Hematopoietic multipotent progenitor cell treated with erythropoietin and hydrocortisone succinate and interleukin-3 and kit ligand, for 15 days (in vitro differentiated cells): Measurements from ENCODE around the gene EID2.

Source experiments
- DNase-seq: peaks from one replicate; pipeline ENCODE4 v3.0.0-alpha.2; 2015; ENCODE audit warnings: low spot score

The EID2 gene

GRCh38 chr19:39539518-39540332 is at the start of gene EID2:
Gene EID2, minus strand, starts transcription at chr19:39540161. Its CDS starts 82 bp downstream, at chr19:39540079.
- peak; percentile 94 for DNase-seq

DNA sequence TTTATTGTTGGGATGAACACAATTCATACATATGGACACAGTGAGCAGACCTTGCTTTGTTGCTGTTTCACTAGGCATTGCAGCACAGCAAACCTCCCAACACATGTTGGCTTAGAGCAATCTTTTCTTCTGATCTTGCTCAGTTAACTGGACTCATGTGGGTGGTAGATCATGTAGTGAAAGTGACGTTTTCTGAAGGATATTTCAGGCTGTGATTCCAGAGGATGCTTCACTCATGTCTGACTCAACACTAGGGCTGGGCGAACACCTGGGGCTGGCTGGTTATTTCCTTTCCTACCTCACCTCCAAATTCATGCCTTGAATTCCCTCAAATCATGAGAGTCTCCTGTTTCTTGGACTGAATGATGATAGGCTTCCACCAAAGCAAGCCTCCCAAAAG is 48.1 kb upstream of the EID2 start:
- no peak for DNase-seq

DNA sequence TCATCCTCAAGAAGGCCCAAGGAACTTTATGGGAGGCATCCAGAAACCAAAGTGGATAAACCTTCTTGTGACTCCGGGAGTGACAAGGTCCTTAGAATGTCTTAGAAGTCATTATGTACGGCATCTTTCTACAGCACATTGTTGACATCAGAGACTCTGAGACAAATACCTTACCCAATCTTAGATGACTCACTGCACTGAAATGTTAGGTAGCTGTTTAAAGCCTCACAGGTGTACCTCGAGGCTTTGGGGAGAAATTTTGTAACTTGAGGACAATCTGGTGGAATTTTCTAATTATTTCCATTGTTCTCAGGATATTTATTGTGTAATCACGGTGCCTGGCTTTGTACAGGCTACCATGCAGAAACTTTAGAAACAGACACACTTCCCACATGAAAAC is 47.5 kb upstream of the EID2 start:
- DNase-seq: no peak

DNA sequence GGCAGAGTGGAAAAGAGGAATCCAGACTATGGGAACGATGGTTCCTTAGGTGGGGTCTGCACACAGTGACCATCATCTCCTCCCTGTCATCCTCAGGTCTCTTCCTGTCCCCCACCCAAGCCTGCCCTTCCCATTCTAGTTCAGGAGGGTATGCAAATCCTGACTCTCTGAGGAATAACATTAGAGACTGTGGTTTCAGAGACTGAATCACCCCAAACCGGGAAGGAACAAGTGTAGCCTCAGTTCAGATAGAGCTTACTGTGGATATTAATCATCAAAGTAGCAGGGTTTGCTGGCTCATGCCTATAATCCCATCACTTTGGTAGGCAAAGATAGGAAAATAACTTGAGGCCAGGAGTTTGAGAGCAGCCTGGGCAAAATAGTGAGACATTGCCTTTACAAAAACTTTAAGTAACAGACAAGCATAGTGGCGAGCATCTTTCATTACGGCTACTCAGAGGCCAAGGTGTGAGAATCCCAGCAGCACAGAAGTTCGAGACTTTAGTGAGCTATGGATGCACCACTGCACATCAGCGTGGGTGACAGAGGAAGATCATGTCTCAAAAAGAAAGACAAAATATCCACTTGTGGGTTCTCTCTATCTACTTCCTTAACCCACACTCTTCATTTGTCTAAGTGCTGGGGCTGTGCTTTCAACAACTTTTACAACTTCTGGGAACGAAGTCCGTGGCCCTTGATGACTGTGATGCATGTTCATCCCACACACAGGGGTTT is 43.1 kb upstream of the EID2 start:
- DNase-seq: no peak

DNA sequence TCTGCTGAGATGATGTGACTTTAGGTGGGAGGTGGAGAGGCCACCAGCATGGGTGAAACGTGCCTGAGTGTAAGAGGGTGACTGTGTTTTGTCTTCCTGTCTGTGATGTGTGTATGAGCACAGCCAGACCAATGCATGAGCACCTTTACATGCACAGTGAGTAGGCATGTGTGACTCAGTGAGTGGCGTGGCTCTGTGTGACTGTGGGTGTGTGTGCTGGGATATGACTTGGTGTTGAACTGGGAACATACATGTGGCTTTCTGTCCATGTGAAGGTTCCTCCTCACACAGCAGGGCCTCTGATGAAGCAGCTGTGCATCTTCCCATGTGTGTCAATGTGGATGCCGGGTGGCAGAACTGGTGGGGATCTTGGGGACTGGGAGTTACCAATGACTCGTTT is 42.5 kb upstream of the EID2 start:
- no peak for DNase-seq

DNA sequence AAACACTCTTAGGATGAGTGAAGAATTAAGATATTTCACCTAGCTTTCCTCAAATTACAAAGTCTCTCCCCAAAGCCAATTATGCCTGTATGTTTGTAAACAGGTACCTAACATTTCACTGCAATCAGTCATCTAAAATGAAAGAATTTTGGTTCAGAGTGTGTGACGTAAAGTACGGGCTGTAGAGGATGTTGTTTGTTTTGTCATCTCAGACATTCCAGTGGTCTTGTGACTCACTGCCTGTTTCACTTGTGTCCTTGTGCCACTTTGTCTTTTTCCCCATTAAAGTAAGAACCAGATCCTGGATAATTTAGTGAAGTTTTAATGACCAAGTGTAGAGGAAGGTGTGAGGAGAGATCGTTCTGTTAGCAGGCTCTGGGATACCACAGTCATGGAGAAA is 28.6 kb upstream of the EID2 start:
- DNase-seq: no peak

DNA sequence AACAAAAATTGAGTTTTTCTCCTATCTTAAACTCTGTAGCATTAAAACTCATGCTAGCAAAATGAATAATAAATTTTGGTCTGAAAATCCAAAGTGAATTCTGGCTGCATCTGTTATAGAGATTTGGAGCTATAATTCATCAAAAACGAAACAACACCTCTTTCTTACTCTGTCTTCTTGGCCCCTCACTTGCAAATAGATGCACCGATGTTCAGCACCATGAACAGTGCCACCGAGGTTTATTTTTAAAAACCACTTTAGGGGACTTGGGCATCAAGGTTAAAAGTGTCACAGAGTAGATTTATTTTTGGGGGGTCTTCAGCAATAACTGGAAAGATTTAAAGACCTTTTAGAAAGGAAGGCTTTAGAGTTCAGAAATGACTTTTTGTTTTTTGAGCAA is 26.1 kb upstream of the EID2 start:
- DNase-seq: no peak

DNA sequence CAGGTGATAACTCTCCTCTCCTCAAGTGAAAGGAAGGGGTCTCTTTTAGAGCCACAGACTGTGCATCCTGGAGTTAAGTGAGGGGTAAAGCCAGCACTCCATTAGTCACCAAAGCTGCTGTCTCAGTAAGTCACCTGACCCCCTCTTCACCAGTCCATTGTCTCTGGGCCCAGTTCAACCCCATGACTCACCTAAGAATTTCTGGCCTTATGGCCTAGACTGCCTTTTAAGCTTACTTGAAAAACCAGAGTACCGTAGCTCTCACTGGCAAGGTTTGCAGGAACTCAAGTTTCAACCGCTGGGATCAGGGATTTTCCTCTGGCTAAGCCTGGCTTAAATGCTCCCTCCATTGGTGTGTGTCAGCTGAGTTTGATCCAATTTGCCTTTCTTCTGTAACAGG is 23.4 kb upstream of the EID2 start:
- no peak for DNase-seq

DNA sequence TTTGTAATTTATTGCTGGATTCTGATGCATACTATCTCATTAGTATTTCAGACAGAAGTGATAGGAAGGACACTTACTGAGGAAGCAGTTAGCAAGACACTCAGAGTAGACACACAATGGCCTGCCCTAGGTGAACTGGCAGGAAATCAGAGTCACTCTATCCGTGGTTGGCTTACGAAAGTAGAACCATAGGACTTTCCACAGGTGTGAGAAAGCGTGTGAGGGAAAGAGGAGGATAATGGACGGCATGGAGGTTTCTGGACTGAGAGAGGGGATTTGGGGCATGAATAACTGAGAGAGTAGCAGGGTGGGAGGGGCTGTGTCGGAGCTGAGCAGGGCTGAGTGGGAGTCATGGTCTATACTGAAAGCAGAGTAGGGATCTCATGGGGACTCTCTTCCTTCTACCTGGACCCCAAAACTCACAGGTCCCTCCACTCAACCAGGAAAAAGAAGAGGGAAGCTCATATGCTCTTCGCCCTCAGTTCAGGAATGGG is 18.7 kb upstream of the EID2 start:
- no peak for DNase-seq

DNA sequence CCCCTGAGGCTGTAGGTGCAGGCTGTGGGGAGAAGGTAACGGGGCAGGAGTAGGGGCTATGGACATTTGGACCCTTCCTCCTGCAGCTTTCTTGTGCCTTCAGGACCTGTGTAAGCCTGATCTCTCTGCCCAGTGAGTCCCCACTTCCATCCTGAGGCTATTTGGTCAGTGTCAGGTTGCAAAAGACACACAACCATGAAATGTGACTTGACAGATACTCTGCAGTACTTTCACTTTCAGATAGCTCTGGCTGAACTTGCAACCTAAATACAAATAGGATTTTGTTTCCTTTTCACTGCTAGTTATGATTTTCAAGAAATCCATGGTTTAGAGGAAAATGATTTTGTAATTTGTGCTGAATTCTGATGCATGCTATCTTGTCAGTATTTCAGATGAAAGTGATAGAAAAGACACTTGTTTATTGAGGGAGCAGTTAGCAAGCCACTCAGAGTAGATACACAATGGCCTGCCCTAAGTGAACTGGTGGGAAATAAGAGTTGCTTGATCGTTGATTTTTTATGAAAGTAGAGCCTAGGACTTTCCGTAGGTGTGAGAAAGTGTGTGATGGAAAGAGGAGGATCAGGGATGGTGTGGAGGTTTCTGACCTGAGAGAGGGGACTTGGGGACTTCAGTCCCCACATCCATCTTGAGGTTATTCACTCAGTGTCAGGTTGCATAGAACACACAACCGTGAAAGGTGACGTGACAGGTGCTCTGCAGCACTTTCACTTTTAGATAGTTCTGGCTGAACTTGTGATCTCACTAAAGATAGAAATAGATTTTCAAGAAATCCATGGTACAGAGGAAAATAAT is 18.1 kb upstream of the EID2 start:
- no peak for DNase-seq

GRCh38 chr19:39555883-39556282 is 15.9 kb upstream of the EID2 start:
- no peak for DNase-seq

GRCh38 chr19:39554701-39555311 is 14.8 kb upstream of the EID2 start:
- no peak for DNase-seq

DNA sequence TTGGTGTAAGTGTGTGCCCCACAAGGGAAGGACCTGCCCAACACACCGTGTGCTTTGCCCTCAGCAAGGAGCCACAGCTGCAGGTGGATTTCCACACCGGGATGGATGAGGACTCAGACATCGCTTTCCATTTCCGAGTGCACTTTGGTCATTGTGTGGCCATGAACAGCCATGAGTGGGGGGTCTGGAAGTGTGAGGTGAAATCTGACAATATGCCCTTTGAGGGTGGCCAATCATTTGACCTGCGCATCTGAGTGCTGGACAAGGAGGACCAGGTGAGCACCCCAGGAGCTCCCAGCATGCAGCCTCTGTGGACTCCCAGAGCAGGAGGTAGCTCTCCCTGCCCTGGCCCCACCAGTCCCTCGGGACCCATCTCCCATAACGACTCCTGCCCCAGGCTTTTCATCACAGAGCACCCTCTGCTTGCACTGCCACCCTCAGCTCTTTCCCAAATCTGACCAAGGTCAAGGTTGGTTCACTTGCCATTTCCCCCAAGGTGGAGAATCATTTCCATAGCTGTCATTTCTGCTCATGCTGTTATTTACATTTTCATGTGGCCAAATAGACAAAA is 13.2 kb upstream of the EID2 start:
- DNase-seq: no peak

GRCh38 chr19:39550197-39550596 is 10.2 kb upstream of the EID2 start:
- DNase-seq: no peak

DNA sequence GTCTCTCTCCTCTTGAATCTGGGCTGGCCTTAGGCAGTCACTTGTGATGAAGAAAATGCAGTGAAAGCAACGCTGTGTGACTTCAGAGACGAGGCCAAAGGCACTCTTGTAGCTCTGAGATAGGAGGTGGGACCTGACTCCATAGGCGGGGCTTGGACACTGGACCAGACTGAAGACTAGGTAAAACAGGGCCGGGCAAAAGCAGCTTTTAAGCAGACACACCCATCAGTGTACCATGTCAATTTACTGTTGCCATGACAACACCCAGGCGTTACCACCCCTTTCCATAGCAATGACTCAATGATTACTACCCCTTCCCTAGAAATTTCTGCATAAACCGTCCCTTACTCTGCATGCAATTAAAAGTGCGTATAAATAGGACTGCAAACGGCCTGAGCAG is 6.6 kb upstream of the EID2 start:
- no peak for DNase-seq

DNA sequence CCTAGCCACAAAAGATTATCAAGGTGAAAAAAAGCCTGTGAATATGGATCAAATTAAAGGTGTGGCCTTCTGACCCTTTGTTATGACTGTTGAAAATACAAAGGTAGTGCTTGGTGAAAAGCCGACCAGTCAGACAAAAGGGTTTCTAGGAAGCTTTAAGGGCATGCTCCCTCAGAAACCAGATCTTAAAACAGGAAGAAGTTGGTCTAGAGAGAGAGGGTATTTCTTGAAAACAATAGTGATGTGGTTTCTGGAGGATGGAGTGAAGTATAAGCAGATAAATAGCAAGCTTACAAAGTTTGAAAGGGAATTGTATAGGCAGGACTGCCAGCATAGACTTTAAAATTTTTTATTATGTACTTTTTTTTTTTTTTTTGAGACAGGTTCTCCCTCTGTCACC is 5.0 kb upstream of the EID2 start:
- no peak for DNase-seq

GRCh38 chr19:39544226-39544903 is 4.4 kb upstream of the EID2 start:
- DNase-seq: no peak

- DNase-seq: no peak
Observed at GRCh38 chr19:39543477-39543857, 3.5 kb upstream of the EID2 start.

GRCh38 chr19:39542206-39542605 is 2.2 kb upstream of the EID2 start:
- no peak for DNase-seq

DNA sequence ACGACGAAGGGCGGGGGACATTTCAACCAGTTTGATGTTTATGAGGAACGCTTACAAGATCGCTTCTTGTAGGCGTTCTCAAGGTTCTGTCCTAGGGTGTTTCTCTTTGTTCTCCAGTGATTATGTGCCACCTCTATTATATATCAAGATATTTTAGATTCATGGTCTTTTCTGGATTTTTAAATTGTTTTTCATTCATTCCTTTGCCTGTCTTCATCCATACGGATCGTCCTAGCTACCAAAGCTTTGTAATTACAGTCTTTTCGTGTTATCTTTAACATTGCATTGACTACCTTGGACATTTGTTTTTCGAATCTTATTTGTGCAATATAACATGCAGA is 342 bp upstream of the EID2 start:
- no peak for DNase-seq

- no peak for DNase-seq
Observed at GRCh38 chr19:39539165-39539517, 820 bp downstream of the EID2 start.

- DNase-seq: no peak
Observed at GRCh38 chr19:39533791-39534190, 6.2 kb downstream of the EID2 start.
